A549 treated with RU486 at 1 μM for 4 hours (cell line): ENCODE data around the gene ZYG11A. TPM values are rescaled to one million over a fixed set of nuclear protein-coding genes. Genes with fewer than 3 reads are reported as not detected.

Experiments
- total RNA-seq: library from RNA; stranded (reverse); fragments of 200-300 nt; extraction: Qiagen RNA extraction; gene quantifications from 5 replicates; pipeline ENCODE4 v1.2.3, GENCODE V29; 2022; ENCODE audit warnings: low read depth

The ZYG11A gene
- 1.5 to 2.6 TPM (median 2.5 TPM) in 5 replicates for total RNA-seq

DNA sequence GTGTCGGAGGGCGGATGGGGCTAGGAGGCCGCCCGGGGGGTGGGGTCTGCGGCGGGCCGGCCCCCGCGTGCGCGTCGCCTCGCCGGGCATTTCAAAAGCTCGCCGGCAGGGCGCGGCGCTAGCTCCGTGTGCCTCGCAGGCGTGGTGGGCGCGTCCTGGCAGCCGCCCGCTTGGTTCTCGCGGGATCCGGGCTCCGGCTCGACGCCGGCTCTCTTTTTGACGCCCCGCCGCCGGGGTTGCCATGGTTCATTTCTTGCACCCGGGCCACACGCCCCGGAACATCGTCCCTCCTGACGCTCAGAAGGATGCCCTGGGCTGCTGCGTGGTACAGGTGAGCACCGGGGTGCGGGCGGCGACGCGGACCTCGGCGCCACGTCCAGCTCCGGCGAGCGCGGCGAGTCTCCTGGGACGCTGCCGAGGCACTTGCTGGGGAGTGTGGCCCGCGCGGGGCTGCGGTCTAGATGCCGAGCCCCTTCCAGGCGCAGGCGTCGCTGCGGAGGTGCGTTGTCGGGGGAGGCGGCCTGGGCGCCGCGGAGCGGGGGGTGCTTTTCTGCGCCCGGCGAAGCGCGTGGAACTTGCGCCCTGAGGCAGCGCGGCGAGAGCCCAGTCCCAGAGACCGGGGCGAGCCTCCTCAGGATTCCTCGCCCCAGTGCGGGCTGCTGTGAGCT lies at the start of gene ZYG11A:
Gene ZYG11A, plus strand, starts transcription at position 118 of the 668 bp plus-strand sequence. Its CDS starts 124 bp downstream, at position 242.

DNA sequence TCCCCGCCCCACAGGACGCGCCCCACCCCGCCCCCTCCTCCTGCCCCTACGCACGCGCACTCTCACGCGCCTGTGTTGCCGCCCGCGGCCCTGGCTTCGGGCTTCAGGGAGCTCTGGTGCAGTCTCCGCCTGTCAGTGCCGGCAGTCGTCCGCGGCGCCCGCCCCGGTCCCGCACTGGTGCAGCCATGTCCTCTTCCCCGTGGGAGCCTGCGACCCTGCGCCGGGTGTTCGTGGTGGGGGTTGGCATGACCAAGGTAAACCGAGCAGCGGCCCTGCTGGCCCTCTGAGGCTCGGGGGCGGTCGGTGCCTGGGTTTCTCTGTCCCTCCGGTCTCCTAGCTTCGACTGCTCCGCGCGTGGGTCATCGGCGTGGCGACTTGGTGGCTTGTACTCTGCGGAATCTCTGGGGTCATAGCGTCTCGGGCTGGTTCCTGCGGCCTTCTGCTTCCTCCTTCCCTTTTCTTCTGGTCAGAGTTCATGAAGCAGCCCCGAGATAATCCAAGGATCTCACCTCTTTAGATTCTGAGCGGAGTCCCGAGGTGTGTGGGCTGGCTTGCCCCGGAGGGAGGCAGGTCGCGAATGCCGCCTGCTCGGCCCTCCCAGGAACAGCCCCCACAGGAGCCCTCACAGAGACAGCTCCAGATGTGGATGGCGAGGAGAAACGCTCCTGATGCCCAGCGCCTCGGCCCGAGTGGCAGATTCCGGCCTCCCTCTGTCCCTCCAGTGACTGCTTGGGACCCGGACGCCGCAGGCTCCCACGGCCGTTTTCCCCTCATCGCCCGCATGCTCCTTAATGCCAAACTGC lies 84.9 kb downstream of the ZYG11A start, which contains the start of gene SCP2:
Gene SCP2, plus strand, starts transcription at position 65 of the 803 bp plus-strand sequence. Its CDS starts 121 bp downstream, at position 186.

Other genes with a start within 250 kb of the ZYG11A start
- gene GPX7, start 240.4 kb upstream of the ZYG11A start, total RNA-seq: 0.10 TPM in 1 of 5 replicates, not detected in the others
- not detected in 5 replicates for gene SHISAL2A, start 209.6 kb upstream of the ZYG11A start, total RNA-seq
- 18.3 to 22.6 TPM (median 20.9 TPM) in 5 replicates for gene COA7, start 144.4 kb upstream of the ZYG11A start, total RNA-seq
- gene ZYG11B, start 116.3 kb upstream of the ZYG11A start, total RNA-seq: 1.9 to 5.3 TPM (median 4.6 TPM) in 5 replicates
- gene ECHDC2, start 79.0 kb downstream of the ZYG11A start, total RNA-seq: 7.4 to 13.0 TPM (median 10.9 TPM) in 5 replicates
- gene SCP2, start 84.5 kb downstream of the ZYG11A start, total RNA-seq: 44.9 to 68.7 TPM (median 49.4 TPM) in 5 replicates
- gene PODN, start 219.5 kb downstream of the ZYG11A start, total RNA-seq: not detected in 5 replicates